Thyroid gland (tissue), 4 donors: ENCODE data around the gene DGKA.

ENCODE experiments used
- POLR2A ChIP-seq, 2 donors: fragments of 450-650 bp; IDR thresholded peaks; one replicate each; pipeline ENCODE4 v1.6.1; 2017; ENCODE audit warnings: antibody characterized with exemption in 2 of 2, mild to moderate bottlenecking in 2 of 2, moderate library complexity in 1 of 2
- TF ChIP-seq, protein P1 (sequence below), 6 experiments: fragments of 200-600 bp in 3 of 6; fragments of 450-650 bp in 3 of 6; sonication (generic) in 3 of 6; IDR thresholded peaks; one replicate each; pipeline ENCODE4 v1.5.1; 2016 to 2019; ENCODE audit warnings: antibody characterized with exemption in 6 of 6, mild to moderate bottlenecking in 2 of 6, inconsistent platforms in 1 of 6, moderate library complexity in 1 of 6

DNA sequence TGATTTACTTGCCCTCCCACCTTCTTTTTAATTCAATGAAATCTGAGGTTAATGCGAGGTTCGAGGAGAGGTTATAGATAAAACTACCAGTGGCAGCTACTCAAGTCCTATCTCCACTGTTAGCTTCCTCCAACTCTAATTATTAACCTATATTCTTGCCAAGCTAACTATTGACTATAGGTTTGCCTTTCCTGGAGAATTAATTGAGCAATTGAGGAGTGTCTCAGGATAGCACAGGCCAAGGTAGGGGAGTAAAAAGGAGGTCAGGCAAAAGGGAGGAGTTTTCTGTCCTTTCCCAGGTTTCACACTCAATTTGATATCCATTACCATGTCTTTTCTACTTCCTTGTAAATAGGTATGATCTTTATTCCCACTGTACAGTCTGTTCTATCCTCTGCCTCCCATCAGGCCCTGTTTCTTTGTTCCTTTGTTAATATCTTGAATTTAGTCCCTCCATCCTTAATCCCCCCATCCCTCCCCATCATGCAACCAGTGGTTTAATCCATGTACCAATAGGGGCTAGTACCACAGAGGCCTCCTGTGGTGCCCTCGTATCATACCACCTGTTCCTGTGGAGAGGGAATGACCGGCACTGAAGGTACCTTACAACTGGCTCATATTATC, 62.4 kb downstream of the DGKA start:
- TF ChIP-seq, protein P1, sequence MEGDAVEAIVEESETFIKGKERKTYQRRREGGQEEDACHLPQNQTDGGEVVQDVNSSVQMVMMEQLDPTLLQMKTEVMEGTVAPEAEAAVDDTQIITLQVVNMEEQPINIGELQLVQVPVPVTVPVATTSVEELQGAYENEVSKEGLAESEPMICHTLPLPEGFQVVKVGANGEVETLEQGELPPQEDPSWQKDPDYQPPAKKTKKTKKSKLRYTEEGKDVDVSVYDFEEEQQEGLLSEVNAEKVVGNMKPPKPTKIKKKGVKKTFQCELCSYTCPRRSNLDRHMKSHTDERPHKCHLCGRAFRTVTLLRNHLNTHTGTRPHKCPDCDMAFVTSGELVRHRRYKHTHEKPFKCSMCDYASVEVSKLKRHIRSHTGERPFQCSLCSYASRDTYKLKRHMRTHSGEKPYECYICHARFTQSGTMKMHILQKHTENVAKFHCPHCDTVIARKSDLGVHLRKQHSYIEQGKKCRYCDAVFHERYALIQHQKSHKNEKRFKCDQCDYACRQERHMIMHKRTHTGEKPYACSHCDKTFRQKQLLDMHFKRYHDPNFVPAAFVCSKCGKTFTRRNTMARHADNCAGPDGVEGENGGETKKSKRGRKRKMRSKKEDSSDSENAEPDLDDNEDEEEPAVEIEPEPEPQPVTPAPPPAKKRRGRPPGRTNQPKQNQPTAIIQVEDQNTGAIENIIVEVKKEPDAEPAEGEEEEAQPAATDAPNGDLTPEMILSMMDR (IDR thresholded peaks at IDR 0.05) = no peak
- no peak for TF ChIP-seq POLR2A (IDR thresholded peaks at IDR 0.05)
